DND-41 (cell line): ENCODE results near the gene PCA3.
"Not testable (repeated sequence)": the region's sequence is repeated elsewhere in the genome, so short reads cannot be mapped to it uniquely, and the experiment has no call there.

ENCODE experiments used
- ATAC-seq: fragments of 200-7000 bp; cut with Tn5 transposase; 3 replicates; pipeline ENCODE4 v1.9.1; 2021; ENCODE audit warnings: low read depth; ENCODE audit not compliant: insufficient read depth
- DNase-seq: peaks from one replicate; pipeline ENCODE4 v3.0.0-alpha.2; 2020
- H2AFZ ChIP-seq: 2 replicates; pipeline ENCODE4 v1.6.0; 2012; ENCODE audit warnings: low read depth, low read length
- H3K27ac ChIP-seq: 2 replicates; pipeline ENCODE4 v1.5.1; 2012; ENCODE audit warnings: low read length, inconsistent platforms
- H3K27me3 ChIP-seq: fragments of 200-600 bp; sonication (generic); 2 replicates; pipeline ENCODE4 v1.6.0; 2012; ENCODE audit warnings: low read length, mild to moderate bottlenecking, inconsistent platforms; ENCODE audit not compliant: insufficient read depth, poor library complexity
- H3K36me3 ChIP-seq: 2 replicates; pipeline ENCODE4 v1.5.1; 2012; ENCODE audit warnings: low read length, inconsistent platforms; ENCODE audit not compliant: insufficient read depth
- H3K4me1 ChIP-seq: 2 replicates; pipeline ENCODE4 v1.5.1; 2012; ENCODE audit warnings: mild to moderate bottlenecking, low read length; ENCODE audit not compliant: insufficient read depth
- H3K4me2 ChIP-seq: 2 replicates; pipeline ENCODE4 v1.6.0; 2012; ENCODE audit warnings: mild to moderate bottlenecking, moderate library complexity, low read length, inconsistent platforms; ENCODE audit not compliant: insufficient read depth
- H3K4me3 ChIP-seq, 2 experiments: fragments of 200-600 bp in 1 of 2; shearing (Covaris generic) in 1 of 2; 2 replicates each; pipeline ENCODE4 v1.5.1; 2012 to 2016; ENCODE audit warnings: inconsistent platforms in 2 of 2, low read length in 2 of 2, mild to moderate bottlenecking in 2 of 2, low read depth in 1 of 2, moderate library complexity in 1 of 2
- H3K79me2 ChIP-seq: 2 replicates; pipeline ENCODE4 v1.6.0; 2012; ENCODE audit warnings: low read length, inconsistent platforms; ENCODE audit not compliant: insufficient read depth
- H3K9ac ChIP-seq: 2 replicates; pipeline ENCODE4 v1.6.0; 2012; ENCODE audit warnings: low read depth, mild to moderate bottlenecking, inconsistent platforms, low read length, moderate library complexity
- H3K9me3 ChIP-seq: 2 replicates; pipeline ENCODE4 v1.5.1; 2012; ENCODE audit warnings: low read length, moderate library complexity, mild to moderate bottlenecking, inconsistent platforms; ENCODE audit not compliant: insufficient read depth, severe bottlenecking
- H4K20me1 ChIP-seq: 2 replicates; pipeline ENCODE4 v1.6.0; 2012; ENCODE audit warnings: low read length; ENCODE audit not compliant: insufficient read depth
- EZH2 ChIP-seq: IDR thresholded peaks from 3 replicates; pipeline ENCODE4 v1.6.1; 2012; ENCODE audit warnings: borderline replicate concordance, low read depth, mild to moderate bottlenecking, moderate library complexity, low read length, inconsistent platforms; ENCODE audit not compliant: severe bottlenecking
- TF ChIP-seq, protein P1 (sequence below): IDR thresholded peaks from 2 replicates; pipeline ENCODE4 v1.5.1; 2012; ENCODE audit warnings: borderline replicate concordance, low read length, moderate library complexity, mild to moderate bottlenecking; ENCODE audit not compliant: poor library complexity, severe bottlenecking; ENCODE audit errors: extremely low read depth

The PCA3 gene

GRCh38 chr9:76737154-76737902, 26.9 kb upstream of the PCA3 start:
- H3K79me2 ChIP-seq = no peaks in the 10 kb centered on the region
- H2AFZ ChIP-seq = no peak overlapping the region

GRCh38 chr9:76738402-76738801, 25.8 kb upstream of the PCA3 start:
- no peaks in the 10 kb centered on the region for H4K20me1 ChIP-seq
- DNase-seq = no peak
- no peak overlapping the region for H3K4me2 ChIP-seq
- no peak overlapping the region for H2AFZ ChIP-seq
- no peak overlapping the region for H3K4me3 ChIP-seq
- H3K9me3 ChIP-seq = no peaks in the 10 kb centered on the region
- H3K79me2 ChIP-seq = no peaks in the 10 kb centered on the region
- no peaks in the 10 kb centered on the region for H3K27me3 ChIP-seq
- H3K9ac ChIP-seq = no peak overlapping the region
- H3K27ac ChIP-seq = no peak overlapping the region
- ATAC-seq = no peak
- TF ChIP-seq EZH2 = no peak
- TF ChIP-seq, protein P1, sequence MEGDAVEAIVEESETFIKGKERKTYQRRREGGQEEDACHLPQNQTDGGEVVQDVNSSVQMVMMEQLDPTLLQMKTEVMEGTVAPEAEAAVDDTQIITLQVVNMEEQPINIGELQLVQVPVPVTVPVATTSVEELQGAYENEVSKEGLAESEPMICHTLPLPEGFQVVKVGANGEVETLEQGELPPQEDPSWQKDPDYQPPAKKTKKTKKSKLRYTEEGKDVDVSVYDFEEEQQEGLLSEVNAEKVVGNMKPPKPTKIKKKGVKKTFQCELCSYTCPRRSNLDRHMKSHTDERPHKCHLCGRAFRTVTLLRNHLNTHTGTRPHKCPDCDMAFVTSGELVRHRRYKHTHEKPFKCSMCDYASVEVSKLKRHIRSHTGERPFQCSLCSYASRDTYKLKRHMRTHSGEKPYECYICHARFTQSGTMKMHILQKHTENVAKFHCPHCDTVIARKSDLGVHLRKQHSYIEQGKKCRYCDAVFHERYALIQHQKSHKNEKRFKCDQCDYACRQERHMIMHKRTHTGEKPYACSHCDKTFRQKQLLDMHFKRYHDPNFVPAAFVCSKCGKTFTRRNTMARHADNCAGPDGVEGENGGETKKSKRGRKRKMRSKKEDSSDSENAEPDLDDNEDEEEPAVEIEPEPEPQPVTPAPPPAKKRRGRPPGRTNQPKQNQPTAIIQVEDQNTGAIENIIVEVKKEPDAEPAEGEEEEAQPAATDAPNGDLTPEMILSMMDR = no peak
- H3K36me3 ChIP-seq = no peaks in the 10 kb centered on the region
- no peaks in the 10 kb centered on the region for H3K4me1 ChIP-seq

More at GRCh38 chr9:76737154-76737902, 26.9 kb upstream of the PCA3 start:
- no peak overlapping the region for H3K27ac ChIP-seq
- no peaks in the 10 kb centered on the region for H3K4me1 ChIP-seq
- H3K4me3 ChIP-seq = no peak overlapping the region
- no peak for DNase-seq
- H4K20me1 ChIP-seq = no peaks in the 10 kb centered on the region
- no peaks in the 10 kb centered on the region for H3K9me3 ChIP-seq
- no peak overlapping the region for H3K9ac ChIP-seq
- H3K27me3 ChIP-seq = no peaks in the 10 kb centered on the region
- H3K36me3 ChIP-seq = no peaks in the 10 kb centered on the region
- TF ChIP-seq EZH2 = no peak
- TF ChIP-seq, protein P1 = no peak
- H3K4me2 ChIP-seq = no peak overlapping the region
- ATAC-seq = no peak

GRCh38 chr9:76741524-76741923, 22.7 kb upstream of the PCA3 start:
- Histone ChIP-seq H3K4me3 (no peak overlapping the region), H3K4me2 (no peak overlapping the region), H3K9ac (no peak overlapping the region), H4K20me1 (no peaks in the 10 kb centered on the region), H3K27me3 (no peaks in the 10 kb centered on the region), H3K36me3 (no peaks in the 10 kb centered on the region), H3K9me3 (no peaks in the 10 kb centered on the region), H3K79me2 (no peaks in the 10 kb centered on the region), H3K4me1 (no peaks in the 10 kb centered on the region), H3K27ac (no peak overlapping the region), H2AFZ (no peak overlapping the region)
- DNase-seq (no peak), ATAC-seq (no peak)
- TF ChIP-seq, protein P1 = no peak

- not testable (repeated sequence) for ATAC-seq, H3K4me1 ChIP-seq, DNase-seq, H2AFZ ChIP-seq, H3K4me2 ChIP-seq, H3K79me2 ChIP-seq, H3K4me3 ChIP-seq, H4K20me1 ChIP-seq, H3K9me3 ChIP-seq, H3K36me3 ChIP-seq, H3K27ac ChIP-seq, H3K9ac ChIP-seq, H3K27me3 ChIP-seq
Measured at GRCh38 chr9:76742890-76743289, 21.3 kb upstream of the PCA3 start.
